ENCODE measurements around the gene SGK2. TPM values are rescaled to one million over a fixed set of nuclear protein-coding genes. Genes with fewer than 3 reads are reported as not detected.

Gene SGK2
- total RNA-seq, 1 donor from 2014 or later = not detected

DNA sequence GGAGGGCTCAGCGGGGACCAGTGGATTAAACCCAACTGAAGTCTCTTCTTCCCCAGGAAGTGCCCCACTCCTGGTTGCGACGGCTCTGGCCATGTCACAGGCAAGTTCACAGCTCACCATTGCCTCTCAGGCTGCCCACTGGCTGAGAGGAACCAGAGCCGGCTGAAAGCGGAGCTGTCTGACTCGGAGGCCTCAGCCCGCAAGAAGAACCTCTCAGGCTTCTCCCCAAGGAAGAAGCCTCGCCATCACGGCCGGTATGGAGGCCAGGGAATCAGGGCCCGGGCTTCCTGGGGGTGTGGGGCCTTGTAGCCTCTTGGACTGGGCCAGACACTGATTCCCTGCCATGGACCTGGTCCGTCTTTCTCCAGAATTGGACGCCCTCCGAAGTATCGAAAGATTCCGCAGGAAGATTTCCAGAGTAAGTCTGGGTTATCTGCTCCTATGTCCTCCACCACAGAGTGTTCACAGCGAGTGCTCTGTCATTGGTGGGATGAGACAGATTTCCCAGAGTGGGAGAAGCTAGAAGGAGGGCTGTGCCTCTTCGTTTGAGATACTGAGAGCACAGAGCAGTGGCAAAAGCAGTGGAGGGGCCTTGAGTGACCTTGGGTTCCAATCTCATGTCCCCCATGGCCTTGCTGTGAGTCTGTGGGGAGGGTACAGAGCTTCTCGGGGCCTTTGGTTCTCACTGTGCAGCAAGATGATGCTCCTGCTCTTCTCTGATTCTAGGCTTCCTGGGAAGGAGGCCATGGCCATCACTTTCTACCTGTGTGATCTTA is 22.6 kb upstream of the SGK2 start:
- DNase-seq (ENCODE audit: low read depth in 2 of 2) = no peak

GRCh38 chr20:43536817-43537440 is 21.9 kb upstream of the SGK2 start:
- no peak for DNase-seq (ENCODE audit: low read depth in 2 of 2)

- DNase-seq (ENCODE audit: low read depth in 2 of 2) = peak; percentile 63 to 69
Measured at GRCh38 chr20:43537921-43538877, 20.6 kb upstream of the SGK2 start.

- DNase-seq (ENCODE audit: low read depth in 2 of 2) = no peak
Measured at GRCh38 chr20:43538878-43539700, 19.7 kb upstream of the SGK2 start.

DNA sequence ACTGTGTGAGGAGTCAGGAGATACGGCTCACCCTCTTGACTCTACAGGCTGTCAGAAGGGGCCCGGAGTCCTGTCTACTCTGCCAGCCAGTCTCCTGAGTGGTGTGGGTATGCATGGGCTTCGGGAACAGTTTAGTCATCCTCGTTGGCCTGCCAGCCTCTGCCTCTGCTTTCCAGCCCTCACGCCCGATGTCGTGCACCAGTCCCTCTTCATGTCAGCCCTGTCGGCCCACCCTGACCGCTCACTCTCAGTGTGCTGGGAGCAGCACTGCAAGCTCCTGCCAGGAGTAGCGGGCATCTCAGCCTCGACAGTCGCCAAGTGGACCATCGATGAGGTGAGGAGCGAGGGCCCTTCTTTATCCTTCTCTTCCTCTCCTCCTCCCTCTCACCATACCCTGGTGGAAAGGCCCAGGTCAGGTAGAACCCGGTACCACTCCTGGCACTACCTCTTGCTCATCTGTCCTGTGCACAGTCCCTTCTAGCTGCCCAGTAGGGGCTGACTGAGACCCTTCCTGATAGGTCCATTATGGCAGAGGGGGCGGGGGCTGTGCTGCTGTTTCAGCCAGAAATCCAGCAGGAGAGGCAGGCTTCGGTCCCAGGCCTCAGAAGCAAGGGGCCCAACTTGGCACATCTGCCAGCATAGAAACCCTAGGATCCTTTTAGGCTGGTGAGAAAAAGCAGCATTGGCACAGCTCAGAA is 18.7 kb upstream of the SGK2 start:
- DNase-seq (ENCODE audit: low read depth in 2 of 2) = no peak

DNA sequence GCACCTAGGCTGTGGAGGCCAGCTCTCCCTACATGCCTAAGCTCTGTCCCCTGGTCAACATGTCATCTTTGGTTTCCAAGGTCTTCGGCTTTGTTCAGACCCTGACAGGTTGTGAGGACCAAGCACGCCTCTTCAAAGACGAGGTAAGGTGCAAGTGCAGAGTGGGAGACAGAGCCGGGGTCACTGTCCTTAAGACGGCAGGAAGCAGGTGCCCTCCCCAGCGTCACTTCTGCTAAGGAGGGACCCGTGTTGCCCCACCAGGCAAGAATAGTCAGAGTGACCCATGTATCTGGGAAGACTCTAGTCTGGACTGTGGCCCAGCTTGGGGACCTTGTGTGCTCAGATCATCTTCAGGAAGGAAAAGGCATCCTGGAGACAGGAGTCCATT is 18.2 kb upstream of the SGK2 start:
- DNase-seq (ENCODE audit: low read depth in 2 of 2) = no peak

- no peak for DNase-seq (ENCODE audit: low read depth in 2 of 2)
Measured at GRCh38 chr20:43541214-43541613, 17.6 kb upstream of the SGK2 start.

GRCh38 chr20:43542161-43542560 is 16.7 kb upstream of the SGK2 start:
- no peak for DNase-seq (ENCODE audit: low read depth in 2 of 2)

GRCh38 chr20:43542674-43543073 is 16.2 kb upstream of the SGK2 start:
- no peak for DNase-seq (ENCODE audit: low read depth in 2 of 2)

DNA sequence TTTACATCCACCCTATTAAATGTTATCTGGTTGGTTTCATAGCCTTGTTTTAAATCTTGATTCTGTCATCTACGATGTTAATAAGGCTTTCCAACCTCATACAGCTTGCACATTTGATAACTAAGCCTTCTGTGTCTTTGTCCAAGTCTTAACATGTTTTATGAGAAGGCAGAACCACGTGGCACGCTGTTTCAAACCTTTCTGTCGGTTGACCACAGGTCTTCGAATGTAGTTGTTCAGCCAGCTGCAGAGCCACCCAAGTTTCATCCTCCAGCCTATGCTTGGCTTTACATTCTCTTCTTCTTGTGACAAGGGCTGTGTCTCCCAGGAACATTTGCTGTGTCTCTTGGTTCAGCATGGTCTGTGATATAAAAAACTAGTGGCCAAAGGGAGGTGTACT is 15.7 kb upstream of the SGK2 start:
- DNase-seq (ENCODE audit: low read depth in 2 of 2) = no peak

DNA sequence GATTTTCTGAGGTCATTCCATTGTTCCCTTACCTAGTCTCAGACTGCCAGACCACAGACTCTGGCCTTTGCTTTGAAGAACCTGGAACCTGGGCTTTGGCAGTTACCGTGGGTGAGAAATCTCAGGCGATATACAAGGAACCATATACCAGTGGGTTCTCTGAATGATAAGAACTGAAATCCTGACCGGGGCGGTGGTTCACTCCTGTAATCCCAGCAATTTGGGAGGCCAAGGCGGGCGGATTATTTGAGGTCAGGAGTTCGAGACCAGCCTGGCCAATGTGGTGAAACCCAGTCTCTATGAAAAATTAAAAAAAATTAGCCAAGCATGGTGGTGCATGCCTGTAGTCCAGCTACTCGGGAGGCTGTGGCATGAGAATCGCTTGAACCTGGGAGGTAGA is 14.3 kb upstream of the SGK2 start:
- DNase-seq (ENCODE audit: low read depth in 2 of 2) = no peak

DNA sequence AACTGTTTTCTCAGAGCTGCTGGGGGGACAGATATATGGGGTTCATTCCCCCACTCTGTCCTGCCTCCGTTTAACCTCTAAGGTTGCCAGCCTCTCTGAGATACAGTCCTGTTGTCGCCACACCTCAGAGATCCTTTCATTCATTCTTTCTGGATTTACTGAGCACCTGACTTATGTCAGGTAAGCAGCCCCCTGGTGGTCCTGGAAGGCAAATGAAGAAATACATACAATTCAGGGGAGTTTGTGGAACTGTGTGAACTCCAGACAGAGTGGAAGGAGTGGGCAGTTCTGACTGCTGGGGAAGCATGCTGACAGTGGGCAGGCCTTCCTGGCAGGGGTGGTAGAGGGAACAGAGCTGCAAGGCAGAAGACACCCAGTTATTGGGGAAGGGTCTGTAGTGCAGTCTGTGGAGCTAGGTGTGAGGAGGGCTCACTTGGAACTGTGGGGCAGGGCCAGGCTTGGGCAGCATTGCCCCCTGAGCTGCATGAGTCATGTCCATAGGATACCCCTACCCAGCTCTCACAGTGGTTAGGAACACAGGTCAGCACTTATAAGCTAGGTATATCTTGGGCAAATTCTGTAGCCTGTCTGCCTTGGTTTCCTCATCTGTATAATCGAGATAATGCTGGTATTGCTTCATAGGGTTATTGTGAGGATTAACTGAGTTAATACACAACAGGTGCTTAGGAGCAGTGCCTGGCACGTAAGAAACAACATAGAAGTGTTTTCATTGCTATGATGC is 12.8 kb upstream of the SGK2 start:
- no peak for DNase-seq (ENCODE audit: low read depth in 2 of 2)

DNA sequence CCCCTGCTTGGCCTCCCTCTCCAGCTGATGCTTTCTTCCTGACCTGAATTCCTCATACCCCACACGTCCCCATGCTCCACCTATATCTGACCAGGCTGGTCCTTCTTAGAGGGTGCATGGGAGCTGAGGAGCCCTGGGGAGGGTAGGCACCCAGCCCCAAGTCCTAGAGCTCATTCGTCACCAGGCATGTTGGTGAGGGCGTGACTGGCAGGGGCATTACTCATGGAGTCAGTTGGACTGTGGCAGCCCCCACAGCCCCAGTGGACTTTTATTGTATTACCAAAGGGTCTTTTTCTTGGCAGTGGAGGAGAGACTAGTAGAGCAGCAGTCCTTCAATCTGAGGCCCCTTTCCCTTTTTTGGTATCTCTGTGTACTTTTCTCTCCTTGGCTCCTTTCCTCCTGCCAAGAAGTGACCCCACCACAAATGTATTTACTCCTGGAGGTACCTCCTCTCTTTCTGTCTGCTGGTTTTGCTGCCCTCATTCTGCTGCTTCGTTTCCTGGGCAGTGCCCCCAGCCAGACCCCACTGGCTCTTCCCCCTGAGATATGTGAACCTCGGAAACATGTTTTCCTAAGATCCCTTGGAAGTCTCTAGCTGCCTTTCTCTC is 10.4 kb upstream of the SGK2 start:
- DNase-seq (ENCODE audit: low read depth in 2 of 2) = no peak

DNA sequence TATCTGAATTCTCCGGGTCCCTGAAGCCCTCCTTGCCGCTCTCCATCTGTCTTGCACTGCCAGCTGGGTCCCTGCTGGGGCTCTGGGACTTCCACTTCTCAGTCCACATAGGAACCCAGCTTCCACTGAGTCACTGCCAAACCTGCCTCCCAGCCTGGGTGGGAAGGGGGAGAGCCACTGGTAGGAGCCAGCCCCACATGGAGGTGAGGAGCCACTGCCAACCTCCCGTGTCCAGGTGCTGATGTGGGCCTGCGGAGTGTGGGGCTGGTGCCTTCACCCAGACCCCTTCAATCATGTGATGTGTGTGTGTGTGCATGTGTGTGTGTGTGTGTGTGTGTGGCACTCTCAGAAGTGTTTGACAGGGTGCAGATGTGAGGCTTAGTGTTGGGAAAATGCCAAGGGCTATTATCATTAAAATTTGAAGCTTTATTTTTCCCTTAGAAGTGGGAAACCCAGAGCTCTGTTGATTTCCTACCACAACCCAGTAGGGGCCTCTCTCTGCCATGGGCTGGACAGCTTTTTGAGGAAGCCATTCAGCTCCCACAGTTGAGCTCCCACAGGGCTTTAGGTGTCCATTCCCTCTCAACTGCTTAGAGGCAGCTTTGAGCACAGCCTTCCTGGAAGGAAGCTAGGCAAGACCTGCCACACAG is 9.3 kb upstream of the SGK2 start:
- no peak for DNase-seq (ENCODE audit: low read depth in 2 of 2)

- DNase-seq (ENCODE audit: low read depth in 2 of 2) = no peak
Measured at GRCh38 chr20:43550456-43550855, 8.4 kb upstream of the SGK2 start.

GRCh38 chr20:43554369-43554768 is 4.5 kb upstream of the SGK2 start:
- no peak for DNase-seq (ENCODE audit: low read depth in 2 of 2)

GRCh38 chr20:43559147-43559987 is 540 bp downstream of the SGK2 start:
- DNase-seq (ENCODE audit: low read depth in 2 of 2) = no peak

- no peak for DNase-seq (ENCODE audit: low read depth in 2 of 2)
Measured at GRCh38 chr20:43560974-43561373, 2.1 kb downstream of the SGK2 start.
